Uterus (tissue), 2 donors: ENCODE measurements around the gene TDP1.

Experiments used
- POLR2A ChIP-seq, 2 donors: fragments of 450-650 bp; IDR thresholded peaks; one replicate each; pipeline ENCODE4 v1.6.1; 2016; ENCODE audit warnings: antibody characterized with exemption in 2 of 2, mild to moderate bottlenecking in 1 of 2, moderate library complexity in 1 of 2
- TF ChIP-seq, protein P1 (sequence below), 4 experiments: fragments of 200-600 bp in 2 of 4; fragments of 450-650 bp in 2 of 4; sonication (generic) in 2 of 4; IDR thresholded peaks; one replicate each; pipeline ENCODE4 v1.5.1; 2016 to 2019; ENCODE audit warnings: antibody characterized with exemption in 4 of 4, mild to moderate bottlenecking in 2 of 4, moderate library complexity in 1 of 4

DNA sequence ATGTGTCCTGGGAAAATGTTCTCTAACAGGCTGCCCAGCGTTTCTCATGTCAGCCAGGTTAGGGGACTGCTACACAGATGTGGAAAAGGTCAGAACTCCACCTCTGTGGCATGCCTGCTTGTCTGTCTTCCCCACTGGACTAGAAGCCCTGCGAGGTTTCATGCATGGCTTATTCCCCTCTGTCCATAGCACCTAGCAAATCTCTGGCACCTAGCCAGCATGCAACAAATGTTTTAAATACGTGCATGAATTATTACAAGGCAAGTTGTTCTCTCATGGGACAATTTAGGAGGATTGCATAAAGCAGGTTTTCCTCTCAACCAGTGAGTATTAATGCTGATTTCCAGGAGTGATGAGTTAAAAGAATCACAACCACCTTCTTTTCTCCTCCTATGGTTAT is 84.7 kb downstream of the TDP1 start:
- TF ChIP-seq, protein P1, sequence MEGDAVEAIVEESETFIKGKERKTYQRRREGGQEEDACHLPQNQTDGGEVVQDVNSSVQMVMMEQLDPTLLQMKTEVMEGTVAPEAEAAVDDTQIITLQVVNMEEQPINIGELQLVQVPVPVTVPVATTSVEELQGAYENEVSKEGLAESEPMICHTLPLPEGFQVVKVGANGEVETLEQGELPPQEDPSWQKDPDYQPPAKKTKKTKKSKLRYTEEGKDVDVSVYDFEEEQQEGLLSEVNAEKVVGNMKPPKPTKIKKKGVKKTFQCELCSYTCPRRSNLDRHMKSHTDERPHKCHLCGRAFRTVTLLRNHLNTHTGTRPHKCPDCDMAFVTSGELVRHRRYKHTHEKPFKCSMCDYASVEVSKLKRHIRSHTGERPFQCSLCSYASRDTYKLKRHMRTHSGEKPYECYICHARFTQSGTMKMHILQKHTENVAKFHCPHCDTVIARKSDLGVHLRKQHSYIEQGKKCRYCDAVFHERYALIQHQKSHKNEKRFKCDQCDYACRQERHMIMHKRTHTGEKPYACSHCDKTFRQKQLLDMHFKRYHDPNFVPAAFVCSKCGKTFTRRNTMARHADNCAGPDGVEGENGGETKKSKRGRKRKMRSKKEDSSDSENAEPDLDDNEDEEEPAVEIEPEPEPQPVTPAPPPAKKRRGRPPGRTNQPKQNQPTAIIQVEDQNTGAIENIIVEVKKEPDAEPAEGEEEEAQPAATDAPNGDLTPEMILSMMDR (IDR thresholded peaks at IDR 0.05) = no peak
- no peak for TF ChIP-seq POLR2A (IDR thresholded peaks at IDR 0.05)
